Progenitor cell of endocrine pancreas (in vitro differentiated cells): ENCODE measurements around the gene ZNF41. TPM values are rescaled to one million over a fixed set of nuclear protein-coding genes. Genes with fewer than 3 reads are reported as not detected.

Experiments used
- DNase-seq: peaks from one replicate; pipeline ENCODE4 v3.0.0; 2021; ENCODE audit warnings: low spot score; ENCODE audit not compliant: unreplicated experiment
- H3K27ac Mint-ChIP-seq: 2 replicates; pipeline ENCODE4 v1.8.0; 2021; ENCODE audit warnings: mild to moderate bottlenecking, moderate library complexity, mixed read lengths
- H3K27me3 Mint-ChIP-seq: 2 replicates; pipeline ENCODE4 v1.8.0; 2021; ENCODE audit warnings: mixed read lengths
- H3K36me3 Mint-ChIP-seq: 2 replicates; pipeline ENCODE4 v1.8.0; 2022; ENCODE audit warnings: mixed read lengths; ENCODE audit not compliant: insufficient read depth
- H3K4me1 Mint-ChIP-seq: 2 replicates; pipeline ENCODE4 v1.8.0; 2021; ENCODE audit warnings: low read depth, mixed read lengths
- H3K4me3 Mint-ChIP-seq: 2 replicates; pipeline ENCODE4 v1.8.0; 2021; ENCODE audit warnings: low read depth, mild to moderate bottlenecking, moderate library complexity, mixed read lengths
- H3K9me3 Mint-ChIP-seq: 2 replicates; pipeline ENCODE4 v1.8.0; 2021; ENCODE audit warnings: low read depth, mixed read lengths
- CTCF ChIP-seq: fragments of 200-600 bp; sonication (generic); IDR thresholded peaks from one replicate; pipeline ENCODE4 v1.5.0; 2021; ENCODE audit warnings: antibody characterized with exemption, mild to moderate bottlenecking; ENCODE audit not compliant: unreplicated experiment
- total RNA-seq: library from RNA; stranded (reverse); gene quantifications from 2 replicates; pipeline ENCODE4 v1.2.1, GENCODE V29; 2021

ZNF41 gene
- total RNA-seq, 1 donor from 2014 or later = 6.1 TPM

DNA sequence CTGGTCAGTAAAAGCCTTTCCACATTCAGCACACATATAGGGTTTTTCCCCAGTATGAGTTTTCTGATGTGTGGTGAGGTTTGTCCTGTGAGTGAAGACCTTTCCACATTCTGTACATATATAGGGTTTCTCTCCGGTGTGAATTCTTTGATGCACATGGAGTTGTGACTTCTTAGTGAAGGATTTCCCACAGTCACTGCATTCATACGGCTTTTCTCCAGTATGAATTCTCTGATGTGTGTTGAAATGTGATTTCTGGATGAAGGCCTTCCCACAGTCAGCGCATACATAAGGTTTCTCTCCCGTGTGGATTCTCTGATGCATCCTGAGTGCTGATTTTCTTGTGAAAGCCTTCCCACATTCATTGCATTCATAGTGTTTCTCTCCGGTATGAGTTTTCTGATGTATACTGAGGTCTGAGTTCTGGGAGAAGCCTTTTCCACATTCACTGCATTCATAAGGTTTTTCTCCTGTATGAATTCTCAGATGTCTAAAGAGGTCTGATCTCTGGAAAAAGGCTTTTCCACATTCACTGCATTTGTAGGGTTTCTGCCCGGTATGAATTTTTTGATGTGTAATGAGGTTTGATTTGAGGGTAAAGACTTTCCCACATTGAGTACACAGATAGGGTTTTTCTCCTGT lies 34.7 kb downstream of the ZNF41 start:
- Mint-ChIP-seq H3K27me3 (no peaks in the 10 kb centered on the region), H3K27ac (no peak overlapping the region), H3K4me3 (no peak overlapping the region), H3K36me3 (peaks cover 50% of the 10 kb centered on the region), H3K4me1 (no peaks in the 10 kb centered on the region), H3K9me3 (peaks cover 64% of the 10 kb centered on the region)
- no peak for DNase-seq
- no peak for TF ChIP-seq CTCF

DNA sequence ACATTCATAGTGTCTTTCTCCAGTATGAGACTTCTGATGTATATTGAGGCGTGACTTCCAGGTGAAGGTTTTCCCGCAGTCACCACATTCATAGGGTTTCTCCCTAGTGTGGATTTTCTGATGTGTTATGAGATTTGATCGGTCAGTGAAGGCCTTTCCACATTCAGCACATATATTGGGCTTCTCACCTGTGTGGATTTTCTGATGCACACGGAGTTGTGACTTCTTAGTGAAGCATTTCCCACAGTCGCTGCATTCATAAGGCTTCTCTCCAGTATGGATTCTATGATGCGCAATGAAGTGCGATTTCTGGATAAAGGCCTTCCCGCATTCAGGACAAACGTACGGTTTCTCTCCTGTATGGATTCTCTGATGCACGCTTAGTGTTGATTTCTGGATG lies 35.4 kb downstream of the ZNF41 start:
- H3K4me3 Mint-ChIP-seq = no peak overlapping the region
- no peak for DNase-seq
- no peaks in the 10 kb centered on the region for H3K4me1 Mint-ChIP-seq
- H3K27me3 Mint-ChIP-seq = no peaks in the 10 kb centered on the region
- peaks cover 64% of the 10 kb centered on the region for H3K9me3 Mint-ChIP-seq
- peaks cover 49% of the 10 kb centered on the region for H3K36me3 Mint-ChIP-seq
- TF ChIP-seq CTCF = no peak
- no peak overlapping the region for H3K27ac Mint-ChIP-seq

GRCh38 chrX:47446971-47447370 lies 36.1 kb downstream of the ZNF41 start:
- Mint-ChIP-seq H3K4me3 (no peak overlapping the region), H3K27me3 (no peaks in the 10 kb centered on the region), H3K9me3 (peaks cover 66% of the 10 kb centered on the region), H3K36me3 (peaks cover 44% of the 10 kb centered on the region), H3K27ac (no peak overlapping the region), H3K4me1 (no peaks in the 10 kb centered on the region)
- TF ChIP-seq CTCF = no peak
- no peak for DNase-seq

GRCh38 chrX:47446431-47446830 lies 36.6 kb downstream of the ZNF41 start:
- Mint-ChIP-seq H3K27ac (no peak overlapping the region), H3K36me3 (peaks cover 43% of the 10 kb centered on the region), H3K4me3 (no peak overlapping the region), H3K9me3 (peaks cover 68% of the 10 kb centered on the region), H3K4me1 (no peaks in the 10 kb centered on the region), H3K27me3 (no peaks in the 10 kb centered on the region)
- no peak for DNase-seq
- no peak for TF ChIP-seq CTCF

DNA sequence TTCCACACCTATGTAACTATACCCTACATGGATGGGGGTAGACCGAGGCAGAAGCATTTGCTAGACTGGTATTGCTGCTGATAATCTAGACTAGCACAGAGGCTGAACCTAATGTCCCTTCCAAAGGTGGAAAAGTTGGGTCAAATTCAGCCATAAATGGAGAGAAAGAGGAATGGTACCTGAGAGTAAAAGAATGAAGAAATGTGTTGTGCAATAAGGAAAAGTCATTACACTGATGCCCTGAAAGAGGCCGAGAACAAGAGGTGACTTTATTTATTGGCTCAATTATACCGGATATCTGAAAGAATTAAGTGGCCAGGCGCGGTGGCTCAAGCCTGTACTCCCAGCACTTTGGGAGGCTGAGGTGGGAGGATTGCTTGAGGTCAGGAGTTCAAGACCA lies 52.1 kb downstream of the ZNF41 start:
- no peak for TF ChIP-seq CTCF
- no peak for DNase-seq
- Mint-ChIP-seq H3K9me3 (peaks cover 15% of the 10 kb centered on the region), H3K27ac (no peak overlapping the region), H3K36me3 (no peaks in the 10 kb centered on the region), H3K4me1 (no peaks in the 10 kb centered on the region), H3K27me3 (no peaks in the 10 kb centered on the region), H3K4me3 (no peak overlapping the region)
